ENCODE data around the gene NLRP7. TPM values are rescaled to one million over a fixed set of nuclear protein-coding genes. Genes with fewer than 3 reads are reported as not detected.
"Not testable (repeated sequence)": the region's sequence is repeated elsewhere in the genome, so short reads cannot be mapped to it uniquely, and the experiment has no call there.

NLRP7 gene
- 1.4 TPM for polyA plus RNA-seq

DNA sequence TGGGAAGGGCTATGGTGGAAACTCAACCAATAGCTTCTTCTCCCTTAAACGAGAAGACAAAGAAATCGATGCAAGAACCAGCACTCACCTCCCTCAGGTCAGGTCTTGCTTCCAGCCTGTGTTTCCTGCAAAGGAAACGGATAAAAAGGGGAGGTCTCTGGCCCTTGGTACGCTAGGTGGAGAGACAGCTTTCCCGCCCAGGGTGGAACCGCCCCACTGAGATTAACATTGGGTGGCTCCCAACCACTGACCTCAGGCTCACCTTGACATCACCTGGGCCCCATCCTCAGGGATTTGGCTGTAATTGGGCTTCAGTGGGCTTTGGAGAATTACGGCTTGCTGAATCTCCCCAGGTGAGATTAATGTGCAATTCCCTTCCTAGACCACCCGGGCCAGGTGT, at the start of gene NLRP7:
Gene NLRP7 (minus strand): TSS at position 150 of the 400 bp plus-strand sequence.
- peaks cover 0 to 3% (median 0%) of the 10 kb centered on the region in 3 donors for H3K9me3 Mint-ChIP-seq
- H3K4me1 Mint-ChIP-seq = peaks cover 10 to 14% (median 13%) of the 10 kb centered on the region in 3 donors
- H3K4me3 Mint-ChIP-seq = no peak within 1 kb of the TSS
- H3K27me3 Mint-ChIP-seq = peaks cover 1% of the 10 kb centered on the region
- H3K36me3 Mint-ChIP-seq = no peaks in the 10 kb centered on the region
- no peak within 1 kb of the TSS for H3K27ac Mint-ChIP-seq

- Mint-ChIP-seq H3K36me3 (peaks cover 4% of the 10 kb centered on the region), H3K27ac (no peak overlapping the region), H3K9me3 (peaks cover 0 to 4% (median 4%) of the 10 kb centered on the region in 3 donors), H3K27me3 (peaks cover under 1% of the 10 kb centered on the region), H3K4me3 (no peak overlapping the region), H3K4me1 (no peaks in the 10 kb centered on the region)
Measured at GRCh38 chr19:54995561-54995960, 48.2 kb upstream of the NLRP7 start.

GRCh38 chr19:54989531-54989930, 42.2 kb upstream of the NLRP7 start:
- not testable (repeated sequence) for H3K4me3 Mint-ChIP-seq, H3K27me3 Mint-ChIP-seq, H3K36me3 Mint-ChIP-seq, H3K9me3 Mint-ChIP-seq, H3K4me1 Mint-ChIP-seq, H3K27ac Mint-ChIP-seq

GRCh38 chr19:54982562-54982961, 35.2 kb upstream of the NLRP7 start:
- not testable (repeated sequence) for H3K4me1 Mint-ChIP-seq, H3K4me3 Mint-ChIP-seq, H3K36me3 Mint-ChIP-seq, H3K27me3 Mint-ChIP-seq, H3K27ac Mint-ChIP-seq, H3K9me3 Mint-ChIP-seq

- H3K4me1 Mint-ChIP-seq, H3K36me3 Mint-ChIP-seq, H3K9me3 Mint-ChIP-seq, H3K27me3 Mint-ChIP-seq: not testable (repeated sequence)
- Mint-ChIP-seq H3K27ac (peak overlapping the region in 1 of 3 donors; percentile 47), H3K4me3 (peak overlapping the region in 1 of 4 donors; percentile 39)
Measured at GRCh38 chr19:54973229-54974090, 26.1 kb upstream of the NLRP7 start.

DNA sequence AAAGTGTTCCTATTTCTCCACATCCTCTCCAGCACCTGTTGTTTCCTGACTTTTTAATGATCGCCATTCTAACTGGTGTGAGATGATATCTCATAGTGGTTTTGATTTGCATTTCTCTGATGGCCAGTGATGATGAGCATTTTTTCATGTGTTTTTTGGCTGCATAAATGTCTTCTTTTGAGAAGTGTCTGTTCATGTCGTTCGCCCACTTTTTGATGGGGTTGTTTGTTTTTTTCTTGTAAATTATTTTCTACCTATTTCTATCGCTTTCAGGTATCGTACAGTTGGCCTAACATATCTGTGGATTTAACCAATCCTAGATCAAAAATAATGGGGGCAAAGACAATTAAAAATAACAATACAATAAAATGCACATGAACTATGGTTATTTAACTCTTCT, 24.1 kb upstream of the NLRP7 start:
- H3K36me3 Mint-ChIP-seq, H3K4me3 Mint-ChIP-seq, H3K4me1 Mint-ChIP-seq, H3K9me3 Mint-ChIP-seq, H3K27me3 Mint-ChIP-seq: not testable (repeated sequence)
- peak overlapping the region in 1 of 3 donors; percentile 13 for H3K27ac Mint-ChIP-seq

DNA sequence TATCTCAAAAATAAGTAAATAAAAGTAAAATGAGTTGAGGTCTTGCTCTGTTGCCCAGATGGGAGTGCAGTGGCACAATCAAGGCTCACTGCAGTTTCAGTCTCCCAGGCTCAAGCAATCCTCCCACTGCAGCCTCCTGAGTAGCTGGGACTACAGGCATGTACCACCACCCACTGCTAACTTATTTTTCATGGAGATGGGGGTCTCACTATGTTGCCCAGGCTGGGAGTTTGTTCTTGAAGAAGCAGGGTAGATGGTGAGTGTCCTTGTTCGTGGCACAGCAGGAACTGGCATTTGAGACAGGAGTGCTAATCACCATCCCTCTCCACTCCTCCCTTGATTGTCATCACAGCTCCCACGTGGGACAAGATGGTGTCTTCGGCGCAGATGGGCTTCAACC, 22.3 kb upstream of the NLRP7 start:
- peaks cover 0 to 2% (median 0%) of the 10 kb centered on the region in 3 donors for H3K9me3 Mint-ChIP-seq
- H3K4me1 Mint-ChIP-seq = peaks cover 3 to 5% (median 4%) of the 10 kb centered on the region in 3 donors
- no peak overlapping the region for H3K4me3 Mint-ChIP-seq
- no peak overlapping the region for H3K27ac Mint-ChIP-seq
- no peaks in the 10 kb centered on the region for H3K27me3 Mint-ChIP-seq
- H3K36me3 Mint-ChIP-seq = peaks cover 2% of the 10 kb centered on the region

GRCh38 chr19:54967611-54968010, 20.3 kb upstream of the NLRP7 start:
- H3K4me3 Mint-ChIP-seq = peak overlapping the region; percentile 23 to 76 (median 41)
- H3K27ac Mint-ChIP-seq = peak overlapping the region in 1 of 3 donors; percentile 75
- H3K9me3 Mint-ChIP-seq = peaks cover 0 to 2% (median 0%) of the 10 kb centered on the region in 3 donors
- no peaks in the 10 kb centered on the region for H3K27me3 Mint-ChIP-seq
- peaks cover 2% of the 10 kb centered on the region for H3K36me3 Mint-ChIP-seq
- H3K4me1 Mint-ChIP-seq = peaks cover 0 to 5% (median 3%) of the 10 kb centered on the region in 3 donors

DNA sequence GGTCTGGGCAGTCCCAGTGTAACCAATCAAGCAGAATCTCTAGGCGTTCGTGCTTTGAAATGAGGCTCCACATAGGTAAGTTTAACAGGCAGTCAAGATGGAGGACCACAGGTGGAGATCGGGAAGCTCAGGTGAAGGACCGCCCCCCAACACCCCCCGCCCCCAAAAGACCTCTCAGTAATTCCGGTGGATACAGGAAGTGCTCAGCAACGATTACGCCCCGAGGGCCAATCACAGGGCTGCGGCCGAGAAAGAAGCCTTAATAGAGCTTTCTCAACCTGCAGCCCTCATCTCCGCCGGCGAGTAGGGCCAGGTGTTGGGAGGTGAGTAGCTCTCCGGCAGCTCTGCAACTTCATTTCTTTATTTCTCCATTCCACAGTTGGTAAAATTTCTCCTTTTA, 17.7 kb upstream of the NLRP7 start:
- not testable (repeated sequence) for H3K4me1 Mint-ChIP-seq, H3K27ac Mint-ChIP-seq, H3K9me3 Mint-ChIP-seq, H3K36me3 Mint-ChIP-seq, H3K4me3 Mint-ChIP-seq, H3K27me3 Mint-ChIP-seq

- peaks cover 3% of the 10 kb centered on the region for H3K27me3 Mint-ChIP-seq
- peak overlapping the region; percentile 58 to 91 (median 88) for H3K4me3 Mint-ChIP-seq
- peaks cover 4% of the 10 kb centered on the region for H3K36me3 Mint-ChIP-seq
- H3K4me1 Mint-ChIP-seq = peaks cover 14 to 23% (median 17%) of the 10 kb centered on the region in 3 donors
- H3K9me3 Mint-ChIP-seq = no peaks in the 10 kb centered on the region
- peak overlapping the region; percentile 81 to 99 (median 83) for H3K27ac Mint-ChIP-seq
Measured at GRCh38 chr19:54959840-54960239, 12.5 kb upstream of the NLRP7 start.

DNA sequence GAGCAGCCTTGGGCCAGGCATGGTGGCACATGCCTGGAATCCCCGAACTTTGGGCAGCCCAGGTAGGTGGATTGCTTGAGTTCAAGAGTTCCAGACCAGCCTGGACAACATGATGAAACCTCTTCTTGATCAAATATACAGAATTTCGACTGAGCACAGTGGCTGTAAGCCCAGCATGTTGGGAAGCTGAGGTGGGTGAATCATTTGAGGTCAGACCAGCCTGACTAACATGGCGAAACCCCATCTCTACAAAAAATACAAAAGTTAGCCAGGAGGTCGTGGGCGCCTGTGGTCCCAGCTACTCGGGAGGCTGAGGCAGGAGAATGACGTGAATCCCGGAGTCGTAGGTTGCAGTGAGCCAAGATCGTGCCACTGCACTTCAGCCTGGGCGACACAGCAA, 8.0 kb upstream of the NLRP7 start:
- Mint-ChIP-seq H3K9me3 (no peaks in the 10 kb centered on the region), H3K27me3 (peaks cover 4% of the 10 kb centered on the region), H3K4me1 (peaks cover 22 to 30% (median 23%) of the 10 kb centered on the region in 3 donors), H3K36me3 (peaks cover 4% of the 10 kb centered on the region), H3K4me3 (no peak overlapping the region), H3K27ac (peak overlapping the region in 1 of 3 donors; percentile 63)

DNA sequence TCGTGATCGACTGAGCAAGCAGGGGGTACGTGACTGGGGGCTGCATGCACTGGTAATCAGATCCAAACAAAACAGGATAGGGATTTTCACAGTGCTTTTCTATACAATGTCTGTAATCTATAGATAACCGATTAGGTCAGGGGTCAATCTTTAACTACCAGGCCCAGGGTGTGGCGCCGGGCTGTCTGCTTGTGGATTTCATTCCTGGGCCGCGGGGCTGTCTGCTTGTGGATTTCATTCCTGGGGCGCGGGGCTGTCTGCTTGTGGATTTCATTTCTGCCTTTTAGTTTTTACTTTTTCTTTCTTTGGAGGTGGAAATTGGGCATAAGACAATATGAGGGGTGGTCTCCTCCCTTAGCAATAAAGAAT, 6.0 kb upstream of the NLRP7 start:
- H3K36me3 Mint-ChIP-seq, H3K4me3 Mint-ChIP-seq, H3K27me3 Mint-ChIP-seq, H3K9me3 Mint-ChIP-seq: not testable (repeated sequence)
- Mint-ChIP-seq H3K27ac (peak overlapping the region in 1 of 3 donors; percentile 51), H3K4me1 (peaks cover 16 to 19% (median 17%) of the 10 kb centered on the region in 3 donors)

DNA sequence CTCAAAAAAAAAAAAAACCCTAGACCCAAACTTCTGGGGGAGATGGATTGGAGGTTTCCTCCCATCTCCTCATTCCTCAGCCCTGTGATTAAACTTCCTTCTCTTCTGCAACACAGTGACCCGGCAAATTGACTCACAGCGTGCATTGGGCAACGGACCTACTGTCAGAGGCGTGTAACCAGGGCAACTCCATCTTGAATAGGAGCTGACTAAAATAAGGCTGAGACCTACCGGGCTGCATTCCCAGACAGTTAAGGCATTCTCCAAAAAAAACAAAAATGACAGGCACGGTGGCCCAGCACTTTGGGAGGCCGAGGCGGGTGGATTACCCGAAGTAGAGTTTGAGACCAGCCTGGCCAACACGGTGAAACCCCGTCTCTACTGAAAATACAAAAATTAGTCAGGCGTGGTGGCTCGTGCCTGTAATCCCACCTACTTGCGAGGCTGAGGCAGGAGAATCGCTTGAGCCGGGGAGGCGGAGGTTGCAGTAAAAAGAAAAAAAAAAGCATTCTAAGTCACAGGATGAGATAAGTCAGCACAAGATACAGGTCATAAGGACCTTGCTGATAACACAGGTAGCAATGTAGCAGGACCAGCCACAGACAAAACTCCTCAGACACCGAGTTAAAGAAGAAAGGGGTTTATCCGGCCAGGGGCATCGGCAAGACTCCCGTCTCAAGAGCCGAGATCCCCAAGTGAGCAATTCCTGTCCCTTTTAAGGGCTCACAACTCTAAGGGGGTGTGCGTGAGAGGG, 5.4 kb upstream of the NLRP7 start:
- Mint-ChIP-seq H3K27me3 (peaks cover 1% of the 10 kb centered on the region), H3K27ac (peak overlapping the region in 1 of 3 donors; percentile 51), H3K4me3 (no peak overlapping the region), H3K9me3 (no peaks in the 10 kb centered on the region), H3K4me1 (peaks cover 13 to 14% (median 14%) of the 10 kb centered on the region in 3 donors), H3K36me3 (peaks cover 3% of the 10 kb centered on the region)

- not testable (repeated sequence) for H3K27me3 Mint-ChIP-seq, H3K36me3 Mint-ChIP-seq, H3K9me3 Mint-ChIP-seq
- peak overlapping the region in 2 of 4 donors; percentile 56 to 81 for H3K4me3 Mint-ChIP-seq
- H3K4me1 Mint-ChIP-seq = peaks cover 10 to 14% (median 13%) of the 10 kb centered on the region in 3 donors
- H3K27ac Mint-ChIP-seq = peak overlapping the region in 2 of 3 donors; percentile 6 to 48
Measured at GRCh38 chr19:54950580-54950979, 3.2 kb upstream of the NLRP7 start.

DNA sequence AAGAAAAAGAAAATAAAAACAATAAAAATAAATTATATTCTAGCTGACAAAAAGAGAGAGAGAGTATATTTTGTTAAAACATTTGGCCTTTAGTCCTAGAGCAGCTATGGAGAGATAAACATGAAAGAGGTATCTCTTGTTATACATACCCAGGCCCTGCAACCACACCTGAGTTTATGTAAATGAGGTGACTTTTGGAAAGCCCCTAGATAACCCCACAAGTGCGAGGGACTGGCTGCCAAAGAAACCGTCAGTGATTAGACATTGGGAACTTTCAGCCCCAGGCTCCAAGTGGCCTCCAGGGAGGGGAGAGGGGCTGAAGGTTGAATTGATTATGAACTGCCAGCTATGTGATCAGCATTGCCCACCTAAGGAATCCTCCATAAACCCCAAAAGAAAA, 2.1 kb upstream of the NLRP7 start:
- Mint-ChIP-seq H3K27me3 (peaks cover 1% of the 10 kb centered on the region), H3K4me3 (peak overlapping the region in 1 of 4 donors; percentile 63), H3K4me1 (peaks cover 10 to 14% (median 13%) of the 10 kb centered on the region in 3 donors), H3K27ac (peak overlapping the region in 1 of 3 donors; percentile 68), H3K9me3 (no peaks in the 10 kb centered on the region), H3K36me3 (no peaks in the 10 kb centered on the region)
